ENCODE results near the gene STX16. TPM values are rescaled to one million over a fixed set of nuclear protein-coding genes. Genes with fewer than 3 reads are reported as not detected.
A peak's percentile ranks its signal among the peaks of the same experiment; 100 is the strongest.

STX16 gene
- polyA plus RNA-seq, 5 donors, result 71.7 to 106 (median 93.1) TPM

DNA sequence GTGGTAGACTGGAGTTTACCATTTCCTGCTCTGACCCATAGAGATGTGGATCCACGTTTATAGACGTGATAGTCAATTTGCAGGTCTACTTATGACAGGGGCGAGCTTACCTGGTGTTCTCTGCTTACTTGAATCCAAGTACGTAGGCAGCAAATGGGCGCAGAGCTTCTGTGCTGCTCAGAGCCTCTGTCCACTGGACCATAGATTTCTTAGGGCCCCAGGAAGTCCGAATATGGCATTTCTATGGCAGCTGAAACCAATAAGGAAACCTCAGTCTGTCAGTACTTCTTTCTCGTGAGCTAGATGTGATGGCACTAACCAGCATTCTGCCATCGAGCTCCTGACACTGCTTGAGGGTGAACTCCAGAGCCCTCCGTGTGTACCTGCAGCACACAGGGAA, 22.0 kb downstream of the STX16 start:
- DNase-seq, result no peak

DNA sequence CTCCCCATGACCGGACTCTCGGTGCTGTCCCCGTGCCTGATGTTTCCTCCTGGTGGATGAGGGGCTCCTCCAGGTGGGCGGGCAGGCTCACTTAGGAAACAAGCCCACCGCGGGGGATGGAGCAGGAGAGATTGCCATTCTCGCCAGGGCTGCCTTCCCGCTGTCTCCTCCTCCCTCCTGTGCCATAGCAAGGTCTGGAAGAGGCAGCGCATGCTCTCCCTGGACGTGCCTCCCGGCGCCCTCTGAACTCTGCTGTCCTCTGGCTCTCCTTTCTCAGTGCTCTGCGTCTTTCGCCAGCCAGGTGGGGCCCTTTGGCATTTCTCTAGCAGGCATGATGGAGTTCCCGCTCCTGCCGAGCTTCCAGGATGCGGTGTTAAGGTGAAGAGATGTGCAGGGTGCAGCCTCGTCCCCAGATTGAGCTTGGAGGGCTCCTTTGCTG, 24.1 kb downstream of the STX16 start:
- no peak for DNase-seq

DNA sequence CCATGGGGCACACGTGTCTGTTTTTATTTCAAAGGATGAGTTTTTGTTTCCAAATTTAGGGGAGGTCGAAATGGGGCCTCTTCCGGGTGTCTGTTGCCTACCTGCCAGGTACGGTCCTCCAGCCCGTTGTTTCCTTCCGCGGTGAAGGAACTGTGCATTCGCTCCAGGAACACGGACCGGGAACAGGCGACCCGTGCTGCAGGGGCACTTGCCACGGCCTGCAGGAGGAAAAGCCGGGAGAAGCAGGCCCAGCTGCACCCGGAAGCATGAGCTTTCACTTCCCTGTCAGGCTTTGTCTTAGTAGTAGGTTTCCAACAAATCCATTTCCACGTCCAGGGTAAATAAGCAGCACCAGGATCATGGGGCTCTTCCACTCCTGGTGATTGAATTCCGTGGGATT, 24.6 kb downstream of the STX16 start:
- no peak for DNase-seq

DNA sequence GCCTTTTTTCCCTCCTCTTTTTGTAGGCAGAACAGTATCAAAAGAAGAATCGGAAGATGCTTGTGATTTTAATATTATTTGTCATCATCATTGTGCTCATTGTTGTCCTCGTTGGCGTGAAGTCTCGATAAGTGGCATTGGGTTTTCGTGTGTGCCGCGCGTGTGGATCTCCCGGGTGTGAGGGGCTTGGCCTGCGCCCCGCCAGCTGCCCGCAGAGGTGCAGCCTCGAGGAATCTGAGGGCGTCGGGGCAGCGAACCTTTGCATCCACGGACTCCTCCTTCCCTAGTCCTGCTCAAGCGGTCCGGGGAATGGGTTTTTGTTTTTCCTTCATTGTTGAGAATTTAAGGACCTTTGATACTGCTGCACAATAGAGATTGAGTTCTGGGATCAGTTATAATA, 25.1 kb downstream of the STX16 start:
- DNase-seq, result no peak

DNA sequence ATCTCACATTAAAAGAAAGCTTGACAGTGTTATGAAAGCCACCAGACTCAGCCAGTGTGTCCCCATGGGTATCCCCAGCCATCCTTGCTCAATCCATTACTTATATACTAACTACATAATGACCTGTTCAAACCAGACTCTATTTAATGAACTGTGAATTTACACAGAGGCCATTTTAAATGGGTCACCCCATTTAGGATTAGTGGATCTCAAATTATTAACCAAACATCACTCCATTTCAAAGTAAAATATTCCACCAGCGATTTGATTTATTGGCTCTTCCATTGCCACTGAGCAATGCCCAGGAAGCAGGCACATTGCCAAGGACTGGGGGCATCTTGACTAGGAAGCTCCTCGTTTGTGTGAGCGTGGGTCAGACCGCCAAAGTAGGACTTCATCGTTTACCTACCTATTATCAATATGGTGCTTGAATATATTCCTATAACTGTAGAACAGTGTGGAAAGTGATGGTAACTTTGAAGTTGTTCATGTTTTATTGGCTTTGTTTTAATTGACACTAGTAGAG, 26.1 kb downstream of the STX16 start:
- no peak for DNase-seq

DNA sequence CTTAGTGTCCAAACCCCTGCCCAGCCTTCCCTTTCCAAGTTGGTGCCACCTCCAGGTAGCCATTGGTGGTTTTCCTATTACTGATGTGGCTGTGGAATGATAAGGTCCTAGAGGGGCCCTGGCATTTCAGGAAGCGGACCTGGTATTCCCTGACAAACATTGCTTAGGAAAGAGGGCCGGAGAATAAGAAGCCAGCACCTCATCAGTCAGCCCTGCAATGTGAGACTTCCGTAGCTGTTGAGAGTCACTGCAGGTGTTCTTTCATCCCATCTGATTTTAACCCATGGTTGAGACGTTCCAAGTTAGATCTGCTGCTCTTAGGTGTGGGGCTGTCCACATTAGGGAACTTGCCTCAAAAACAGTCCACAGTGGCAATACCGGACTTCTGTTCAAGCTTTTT, 26.7 kb downstream of the STX16 start:
- no peak for DNase-seq

DNA sequence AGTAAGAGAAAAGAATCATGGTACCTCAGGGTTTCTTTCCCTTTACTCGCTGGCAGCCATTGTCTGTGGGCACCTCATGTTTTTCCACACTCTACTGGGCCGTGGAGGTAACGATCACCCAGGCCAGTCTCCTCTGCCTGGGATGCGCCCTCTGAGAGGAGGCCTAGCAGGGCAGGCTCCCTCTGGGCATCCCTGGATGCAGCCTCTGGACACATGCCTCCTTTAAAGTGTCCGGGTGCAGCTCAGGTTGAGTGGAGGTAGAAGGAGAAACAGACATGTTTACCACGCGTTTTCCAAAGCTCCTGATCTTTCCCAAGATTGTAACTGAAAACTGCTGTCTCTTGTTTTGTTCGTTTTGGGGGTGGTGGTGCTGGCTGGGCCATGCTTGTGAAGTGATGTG, 27.7 kb downstream of the STX16 start:
- no peak for DNase-seq

DNA sequence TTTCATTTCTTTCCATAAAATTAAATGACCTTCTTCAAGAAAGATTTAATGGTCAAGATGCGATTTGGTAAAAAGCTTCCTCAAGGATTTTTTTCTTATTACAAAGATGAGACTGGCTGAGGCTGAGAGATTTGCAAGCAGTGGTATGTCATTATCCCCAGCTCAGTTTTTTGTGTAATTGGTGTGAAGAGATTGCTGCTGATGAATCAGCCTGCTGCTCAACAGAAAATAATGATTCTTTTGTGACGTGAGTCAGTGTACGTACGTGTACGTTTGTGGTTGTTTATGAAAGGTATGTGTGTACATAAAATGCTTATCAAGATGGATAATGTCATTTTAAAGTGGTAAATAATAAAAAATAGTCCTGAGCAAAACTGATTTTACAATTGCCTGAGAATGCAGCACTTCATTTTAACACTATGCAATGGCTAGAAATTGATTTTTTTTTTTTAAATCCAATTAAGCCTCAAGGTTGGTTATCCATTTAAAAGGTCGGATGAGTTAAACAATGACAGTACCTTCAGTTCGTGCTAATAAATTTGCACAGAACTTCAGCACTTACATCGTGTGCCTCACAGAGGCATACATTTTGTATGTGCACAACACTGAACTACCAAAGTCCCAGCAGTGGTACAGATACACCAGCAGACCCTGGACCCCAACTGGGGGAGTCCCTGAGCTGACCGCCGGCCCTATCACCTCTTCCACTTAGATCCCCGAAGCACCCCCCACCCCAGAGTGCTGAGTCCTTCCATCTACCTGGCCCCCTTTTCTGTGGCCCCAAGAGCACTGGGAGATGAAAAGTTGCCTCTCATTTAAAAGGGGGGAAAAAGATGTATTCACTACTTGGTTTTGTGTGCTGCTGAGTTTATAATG, 31.8 kb downstream of the STX16 start:
- no peak for DNase-seq

DNA sequence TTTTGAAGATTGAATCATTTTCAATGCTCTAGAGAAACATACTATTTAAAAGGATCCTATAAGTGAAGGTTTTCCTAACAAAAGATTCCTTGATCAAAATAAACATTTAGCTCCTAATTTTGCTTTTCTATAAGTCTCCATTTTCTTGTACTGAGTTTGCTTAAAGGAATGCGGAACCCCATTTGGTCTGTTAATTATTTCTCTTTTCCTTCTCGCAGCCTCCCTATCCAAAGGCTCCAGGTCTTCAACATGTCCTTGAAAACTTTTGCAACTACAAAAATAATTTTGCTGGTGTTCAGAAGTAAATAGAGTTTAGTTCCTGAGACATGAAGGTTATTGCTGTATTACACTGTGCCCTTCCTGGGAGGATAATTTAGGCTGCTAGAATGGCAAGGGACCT, 33.2 kb downstream of the STX16 start:
- DNase-seq, result no peak

DNA sequence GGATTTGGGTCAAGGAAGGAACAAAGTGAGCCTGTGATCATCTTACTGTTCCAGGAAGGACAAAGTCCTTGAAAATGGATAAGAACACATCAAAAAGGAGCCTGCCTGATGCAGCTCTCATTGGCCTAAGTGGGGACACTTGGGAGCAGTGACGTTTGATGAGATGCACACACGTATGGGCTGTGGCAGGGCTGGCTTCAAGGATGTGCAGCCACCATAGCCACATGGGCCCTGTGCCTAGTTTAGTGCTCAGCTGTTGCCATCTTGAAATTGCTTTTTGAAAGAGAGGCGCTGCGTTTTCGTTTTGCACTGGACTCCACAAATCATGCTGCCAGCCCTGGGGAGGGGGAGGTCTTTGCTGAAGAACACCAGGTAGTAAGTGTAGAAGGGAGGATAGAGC, 34.9 kb downstream of the STX16 start:
- DNase-seq, result no peak

DNA sequence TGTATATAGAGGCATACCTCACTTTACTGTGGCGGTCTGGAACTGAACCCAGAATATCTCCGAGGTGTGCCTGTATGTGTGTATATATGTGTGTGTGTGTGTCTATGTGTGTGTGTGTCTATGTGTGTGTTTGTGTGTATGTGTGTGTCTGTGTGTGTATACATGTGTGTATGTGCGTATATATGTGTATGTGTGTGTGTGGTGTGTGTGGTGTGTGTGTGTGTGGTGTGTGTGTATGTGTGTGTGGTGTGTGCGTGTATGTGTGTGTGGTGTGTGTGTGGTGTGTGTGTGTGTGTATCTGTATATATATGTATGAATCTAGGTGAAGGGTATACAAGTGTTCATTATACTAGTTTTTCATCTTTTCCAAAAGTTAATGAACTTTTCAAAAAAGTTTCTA, 37.3 kb downstream of the STX16 start:
- DNase-seq, result no peak

DNA sequence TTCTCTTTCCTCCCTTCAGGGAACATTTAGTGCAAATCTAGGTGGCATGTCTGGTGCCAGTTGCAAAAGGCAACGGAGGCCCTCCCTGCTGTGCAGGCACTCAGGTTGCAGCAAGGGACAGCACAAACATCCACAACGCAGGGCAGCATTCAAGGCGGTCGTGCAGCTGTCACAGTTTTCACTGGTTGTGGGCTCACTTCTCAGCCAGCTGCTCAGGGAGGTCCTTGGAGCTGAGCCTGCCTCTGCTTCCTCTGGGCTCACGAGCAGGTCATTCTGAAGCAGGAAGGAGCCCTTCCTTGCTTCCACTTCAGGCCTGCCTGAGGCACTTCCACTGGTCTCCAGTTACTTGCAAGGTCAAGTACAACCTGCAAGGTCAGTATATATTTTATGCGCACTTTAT, 37.8 kb downstream of the STX16 start:
- DNase-seq, result no peak

DNA sequence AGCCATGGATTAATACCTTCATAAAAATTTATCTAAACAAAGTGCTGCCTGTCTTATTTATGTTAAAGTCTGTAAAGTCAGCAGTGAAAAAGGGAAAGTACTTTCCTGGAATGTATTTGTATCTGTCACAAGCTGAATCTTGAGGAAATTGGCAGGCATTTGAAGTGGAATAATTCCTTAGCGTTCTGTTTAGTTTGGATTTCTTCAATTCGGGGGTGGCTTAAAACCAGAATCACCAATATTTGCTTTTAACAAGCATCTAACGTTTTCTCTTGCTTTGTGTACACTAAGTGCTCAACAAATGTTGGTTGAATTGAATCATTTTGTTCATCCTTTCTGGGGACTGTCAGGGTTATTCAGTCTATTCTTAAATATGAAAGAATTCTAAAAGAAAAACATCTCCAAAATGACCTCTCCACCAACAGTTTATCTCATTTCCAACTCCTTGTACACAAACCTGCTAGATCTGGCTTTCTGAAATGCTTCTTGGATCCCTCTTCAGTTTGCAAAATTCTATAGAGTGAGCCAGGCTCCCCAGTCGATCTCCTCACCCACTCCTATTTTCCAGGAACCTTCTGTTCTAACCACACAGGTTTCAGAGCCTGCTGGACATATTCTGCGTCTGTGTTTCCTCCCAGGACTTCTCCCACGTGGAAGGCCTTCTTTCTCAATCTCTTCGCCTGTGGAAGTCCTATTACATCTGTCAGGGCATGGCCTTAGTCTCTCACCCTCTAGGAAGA, 39.5 kb downstream of the STX16 start:
- no peak for DNase-seq

DNA sequence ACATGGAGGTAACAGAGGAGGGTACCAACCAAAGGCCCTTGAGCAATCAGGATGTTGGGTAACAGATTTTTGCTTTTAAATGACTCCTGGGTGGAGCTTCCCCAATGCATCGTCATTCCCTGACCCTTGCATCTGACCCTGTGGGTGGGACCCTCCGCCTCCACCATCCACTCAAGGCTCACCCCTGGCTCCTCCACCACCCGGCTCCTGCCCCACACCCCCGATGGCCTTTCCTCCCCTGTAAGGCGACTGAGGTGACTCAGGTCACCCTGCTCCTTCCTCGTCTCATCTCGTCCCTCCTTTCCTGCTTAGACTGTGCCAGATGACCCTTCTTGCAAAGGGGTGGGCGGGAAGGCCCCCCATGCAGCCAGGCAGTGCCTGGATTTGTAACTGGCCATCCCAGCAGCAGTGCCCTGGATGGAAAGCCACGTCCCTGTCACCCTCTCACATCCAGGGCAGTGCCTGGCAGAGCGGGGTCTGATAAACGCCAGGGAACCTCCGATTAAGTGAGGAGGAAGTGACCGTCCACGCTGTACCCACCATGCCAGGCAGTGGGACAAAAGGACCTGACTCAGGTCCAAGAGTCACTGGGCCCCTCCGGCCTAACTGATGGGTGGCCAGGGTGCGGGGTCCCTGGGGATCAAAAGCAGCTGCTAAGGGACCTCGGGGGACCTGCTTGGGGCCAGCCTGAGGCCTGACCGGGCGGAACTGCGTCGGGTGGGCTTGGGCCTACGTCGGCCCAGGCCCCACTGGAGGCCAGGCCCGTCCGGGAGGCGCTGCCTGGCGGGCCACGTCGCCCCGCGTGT, 40.9 kb downstream of the STX16 start:
- no peak for DNase-seq

DNA sequence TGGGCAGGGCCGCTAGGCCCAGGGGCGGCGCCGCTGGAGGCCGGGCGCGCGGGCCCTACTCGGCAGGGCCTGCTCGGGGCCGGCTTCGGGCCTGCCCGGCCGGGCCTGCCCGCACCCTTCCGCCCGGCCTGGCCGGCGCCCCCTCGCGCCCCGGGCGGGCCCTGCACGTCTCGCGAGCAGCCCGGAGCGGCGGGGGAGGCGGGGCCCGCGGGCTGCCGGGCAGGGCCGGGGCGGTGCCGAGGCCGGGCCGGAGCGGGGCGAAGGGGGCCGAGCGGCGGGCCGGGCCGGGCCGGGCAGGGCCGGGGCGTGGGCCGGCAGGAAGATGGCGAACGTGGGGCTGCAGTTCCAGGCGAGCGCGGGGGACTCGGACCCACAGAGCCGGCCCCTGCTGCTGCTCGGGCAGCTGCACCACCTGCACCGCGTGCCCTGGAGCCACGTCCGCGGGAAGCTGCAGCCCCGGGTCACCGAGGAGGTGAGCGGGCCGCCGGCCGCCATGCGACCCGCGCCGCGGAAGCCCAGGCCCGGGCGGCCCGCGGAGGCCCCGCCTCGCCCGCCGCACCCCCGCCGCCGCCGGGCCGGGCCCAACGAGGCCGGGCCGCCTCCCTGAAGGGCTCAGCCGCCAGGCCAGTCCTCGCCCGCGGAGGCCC, 41.6 kb downstream of the STX16 start, which contains the start of gene NPEPL1:
NPEPL1 (plus strand) TSS at position 222 of the 647 bp plus-strand sequence; CDS start at position 323, 101 bp downstream.
- DNase-seq, result peak; percentile 46 to 59

DNA sequence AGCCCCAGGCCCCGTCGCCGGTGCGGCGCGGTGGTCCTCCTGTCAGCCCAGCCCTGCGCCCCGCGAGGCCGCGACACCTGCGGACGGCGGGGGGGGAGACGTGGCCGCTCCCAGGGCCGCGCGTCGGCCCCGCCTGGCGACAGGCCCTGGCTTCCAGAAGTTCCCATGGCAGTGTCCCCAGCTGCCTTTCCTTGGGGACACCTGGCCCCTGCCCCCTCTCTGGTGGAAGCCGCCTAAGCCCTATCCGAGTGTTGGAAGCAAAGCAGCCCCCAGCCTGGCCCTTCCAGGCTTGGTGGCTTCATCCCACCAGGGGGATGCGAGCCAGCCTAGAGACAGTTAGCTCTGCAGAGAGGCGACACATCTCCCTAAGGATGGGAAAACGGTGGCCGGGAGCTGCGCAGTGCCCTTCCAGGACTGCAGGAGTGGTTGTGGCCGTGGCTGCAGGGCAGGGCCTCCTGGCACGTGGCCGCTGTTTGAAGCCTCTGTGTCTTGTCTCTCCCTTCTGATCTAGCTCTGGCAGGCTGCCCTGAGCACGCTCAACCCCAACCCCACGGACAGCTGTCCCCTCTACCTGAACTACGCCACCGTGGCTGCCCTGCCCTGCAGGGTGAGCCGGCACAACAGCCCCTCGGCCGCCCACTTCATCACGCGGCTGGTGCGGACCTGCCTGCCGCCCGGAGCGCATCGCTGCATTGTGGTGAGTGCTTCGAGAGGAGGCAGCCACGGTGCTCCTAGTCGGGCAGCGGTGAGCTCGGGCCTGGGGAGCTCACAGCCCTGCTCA, 42.3 kb downstream of the STX16 start:
- no peak for DNase-seq

DNA sequence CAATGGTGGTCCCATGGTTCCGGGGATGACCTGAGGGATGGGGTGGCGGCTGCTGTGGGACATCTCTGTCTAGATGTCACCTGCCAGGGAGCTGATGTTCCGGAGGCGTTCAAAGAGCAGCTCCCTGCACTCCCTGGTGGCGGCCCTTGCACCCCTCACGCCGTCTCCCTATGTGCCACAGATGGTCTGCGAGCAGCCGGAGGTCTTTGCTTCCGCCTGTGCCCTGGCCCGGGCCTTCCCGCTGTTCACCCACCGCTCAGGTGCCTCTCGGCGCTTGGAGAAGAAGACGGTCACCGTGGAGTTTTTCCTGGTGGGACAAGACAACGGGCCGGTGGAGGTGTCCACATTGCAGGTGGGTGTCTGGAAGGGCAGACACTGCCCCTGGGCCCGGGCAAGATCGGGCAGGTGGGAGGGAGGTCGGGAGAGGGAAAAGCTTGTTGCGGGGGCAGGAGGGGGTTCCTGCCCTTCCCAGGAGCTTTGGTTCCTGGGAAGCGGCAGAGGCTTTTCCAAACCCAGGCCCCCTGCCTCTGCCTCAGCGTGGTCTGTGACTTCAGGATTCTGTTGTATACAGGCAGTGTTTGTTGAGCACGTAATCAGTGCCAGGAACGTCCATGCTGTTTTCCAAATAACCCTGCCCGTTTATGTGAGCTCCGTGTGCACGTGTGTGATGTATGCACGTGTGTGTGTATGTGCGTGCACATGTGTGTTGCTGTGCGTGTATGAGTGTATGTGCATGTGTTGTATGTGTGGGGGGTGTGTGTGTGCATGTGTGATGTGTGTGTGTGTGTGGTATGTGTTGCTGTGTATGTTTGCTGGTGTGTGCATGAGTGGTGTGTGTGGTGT, 43.4 kb downstream of the STX16 start:
- DNase-seq, result no peak

DNA sequence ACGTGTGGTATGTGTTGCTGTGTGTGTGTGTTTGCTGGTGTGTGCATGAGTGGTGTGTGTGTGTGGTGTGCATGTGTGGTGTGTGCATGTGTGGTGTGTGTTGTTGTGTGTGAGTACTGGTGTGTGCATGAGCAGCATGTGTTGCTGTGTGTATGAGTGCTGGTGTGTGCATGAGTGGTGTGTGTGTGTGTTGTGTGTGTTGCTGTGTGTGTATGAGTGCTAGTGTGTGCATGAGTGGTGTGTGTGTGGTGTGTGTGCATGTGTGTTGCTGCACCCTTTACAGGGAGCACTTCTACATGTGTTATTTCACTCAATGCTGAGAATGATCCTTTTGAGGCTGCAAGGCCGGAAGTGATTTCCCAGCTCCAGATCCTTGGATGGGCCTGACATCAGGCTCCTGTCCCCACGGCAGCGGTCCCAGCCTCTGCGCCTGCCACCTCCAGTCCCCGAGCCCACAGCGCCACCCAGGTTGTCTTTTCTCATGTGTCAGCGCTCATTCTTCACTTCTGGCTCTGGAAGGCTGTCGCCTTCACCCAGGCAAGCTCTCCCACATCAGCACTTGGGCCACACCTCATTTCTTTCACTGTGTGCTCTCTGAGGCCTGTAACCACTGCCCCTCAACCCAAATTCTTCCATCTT, 44.1 kb downstream of the STX16 start:
- no peak for DNase-seq

DNA sequence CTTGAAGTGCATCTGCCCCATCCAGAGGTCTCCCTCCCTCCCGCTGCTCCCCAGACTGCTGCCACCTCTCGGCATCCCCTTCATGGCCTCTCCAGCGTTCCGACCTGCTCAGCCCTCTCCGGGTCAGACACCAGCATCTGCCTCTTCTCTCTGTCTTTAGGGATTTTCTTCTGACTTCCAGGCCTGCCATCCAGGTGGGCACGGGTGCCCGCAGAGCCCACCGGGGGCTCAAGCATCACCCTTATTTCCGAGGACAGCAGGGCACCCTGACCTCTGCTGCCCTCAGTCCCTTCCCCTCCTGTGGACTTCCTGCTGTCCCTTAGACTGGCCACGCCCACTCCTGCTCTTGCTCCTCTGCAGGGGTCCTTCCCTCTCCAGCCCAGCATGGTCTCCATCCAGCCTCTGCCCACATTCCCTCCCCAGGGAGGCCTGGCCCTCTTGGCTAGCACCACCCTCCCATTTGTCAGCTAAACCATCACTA, 44.9 kb downstream of the STX16 start:
- DNase-seq, result no peak

Measured in right lung (tissue), 5 donors.